Glutamatergic neuron (in vitro differentiated cells): ENCODE data around the gene MIXL1. TPM values are rescaled to one million over a fixed set of nuclear protein-coding genes. Genes with fewer than 3 reads are reported as not detected.
A peak's percentile ranks its signal among the peaks of the same experiment; 100 is the strongest.

Experiments
- DNase-seq: peaks from one replicate; pipeline ENCODE4 v3.0.0; 2022
- H3K27ac Mint-ChIP-seq: one replicate; pipeline ENCODE4 v1.8.0; 2020; ENCODE audit warnings: mild to moderate bottlenecking, mixed read lengths, inconsistent platforms; ENCODE audit not compliant: unreplicated experiment
- H3K27me3 Mint-ChIP-seq: one replicate; pipeline ENCODE4 v1.8.0; 2020; ENCODE audit warnings: mild to moderate bottlenecking, moderate library complexity, mixed read lengths, inconsistent platforms; ENCODE audit not compliant: unreplicated experiment
- H3K36me3 Mint-ChIP-seq: one replicate; pipeline ENCODE4 v1.8.0; 2020; ENCODE audit warnings: mild to moderate bottlenecking, mixed read lengths, inconsistent platforms; ENCODE audit not compliant: unreplicated experiment
- H3K4me1 Mint-ChIP-seq: one replicate; pipeline ENCODE4 v1.8.0; 2020; ENCODE audit warnings: mild to moderate bottlenecking, low read depth, mixed read lengths, inconsistent platforms; ENCODE audit not compliant: unreplicated experiment
- H3K4me3 Mint-ChIP-seq: one replicate; pipeline ENCODE4 v1.8.0; 2020; ENCODE audit warnings: mild to moderate bottlenecking, mixed read lengths, inconsistent platforms; ENCODE audit not compliant: unreplicated experiment
- H3K9me3 Mint-ChIP-seq: one replicate; pipeline ENCODE4 v1.8.0; 2020; ENCODE audit warnings: mild to moderate bottlenecking, moderate library complexity, mixed read lengths, inconsistent platforms; ENCODE audit not compliant: unreplicated experiment
- total RNA-seq: library from RNA; stranded (reverse); fragmentation: NEBNext Ultra II Directional; extraction: Animal tissue kit (Norgen Biotek cat#: 25700); gene quantifications from one replicate; pipeline ENCODE4 v1.2.1, GENCODE V29; 2021; ENCODE audit not compliant: unreplicated experiment
- TF ChIP-seq, protein P1 (sequence below): fragments of 200-600 bp; sonication (generic); IDR thresholded peaks from one replicate; pipeline ENCODE4 v1.5.0; 2021; ENCODE audit not compliant: partially characterized antibody, unreplicated experiment

Gene MIXL1
- total RNA-seq, 1 donor from 2014 or later, result 0.54 TPM

- peaks cover 2% of the 10 kb centered on the region for H3K9me3 Mint-ChIP-seq
- H3K4me3 Mint-ChIP-seq, result peak within 1 kb of the TSS; percentile 98
- H3K27ac Mint-ChIP-seq, result peak within 1 kb of the TSS; percentile 95
- H3K4me1 Mint-ChIP-seq, result peaks cover 24% of the 10 kb centered on the region
- TF ChIP-seq, protein P1, sequence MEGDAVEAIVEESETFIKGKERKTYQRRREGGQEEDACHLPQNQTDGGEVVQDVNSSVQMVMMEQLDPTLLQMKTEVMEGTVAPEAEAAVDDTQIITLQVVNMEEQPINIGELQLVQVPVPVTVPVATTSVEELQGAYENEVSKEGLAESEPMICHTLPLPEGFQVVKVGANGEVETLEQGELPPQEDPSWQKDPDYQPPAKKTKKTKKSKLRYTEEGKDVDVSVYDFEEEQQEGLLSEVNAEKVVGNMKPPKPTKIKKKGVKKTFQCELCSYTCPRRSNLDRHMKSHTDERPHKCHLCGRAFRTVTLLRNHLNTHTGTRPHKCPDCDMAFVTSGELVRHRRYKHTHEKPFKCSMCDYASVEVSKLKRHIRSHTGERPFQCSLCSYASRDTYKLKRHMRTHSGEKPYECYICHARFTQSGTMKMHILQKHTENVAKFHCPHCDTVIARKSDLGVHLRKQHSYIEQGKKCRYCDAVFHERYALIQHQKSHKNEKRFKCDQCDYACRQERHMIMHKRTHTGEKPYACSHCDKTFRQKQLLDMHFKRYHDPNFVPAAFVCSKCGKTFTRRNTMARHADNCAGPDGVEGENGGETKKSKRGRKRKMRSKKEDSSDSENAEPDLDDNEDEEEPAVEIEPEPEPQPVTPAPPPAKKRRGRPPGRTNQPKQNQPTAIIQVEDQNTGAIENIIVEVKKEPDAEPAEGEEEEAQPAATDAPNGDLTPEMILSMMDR, result no peak
- no peaks in the 10 kb centered on the region for H3K36me3 Mint-ChIP-seq
- H3K27me3 Mint-ChIP-seq, result no peaks in the 10 kb centered on the region
- DNase-seq, result peak; percentile 89
Measured at GRCh38 chr1:226186124-226187018, 37.1 kb upstream of the MIXL1 start, which contains the start of gene ACBD3. Gene ACBD3 (minus strand): TSS chr1:226186741. CDS start chr1:226186675, 66 bp downstream.

GRCh38 chr1:226187019-226187322 lies 36.5 kb upstream of the MIXL1 start:
- Mint-ChIP-seq H3K27ac (peak overlapping the region; percentile 36), H3K9me3 (peaks cover 2% of the 10 kb centered on the region), H3K4me1 (peaks cover 23% of the 10 kb centered on the region), H3K36me3 (no peaks in the 10 kb centered on the region), H3K4me3 (peak overlapping the region; percentile 86), H3K27me3 (no peaks in the 10 kb centered on the region)
- no peak for DNase-seq
- TF ChIP-seq, protein P1, result no peak

DNA sequence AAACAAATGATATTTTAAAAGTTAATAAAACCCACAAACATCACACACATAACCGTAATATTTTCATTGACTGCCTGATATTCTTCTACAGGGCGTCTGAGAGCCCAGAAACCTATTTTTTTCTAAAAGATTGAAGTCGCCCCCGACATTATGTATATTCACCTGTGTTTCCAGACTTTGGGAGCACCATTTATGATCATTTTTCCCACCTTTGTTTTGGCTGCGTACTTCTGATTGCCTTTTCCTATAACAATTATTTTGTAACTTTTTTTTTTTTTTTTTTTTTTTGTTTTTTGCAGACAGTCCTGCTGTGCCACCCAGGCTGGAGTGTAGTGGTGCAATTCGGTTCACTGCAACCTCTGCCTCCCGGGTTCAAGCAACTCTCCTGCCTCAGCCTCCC lies 36.1 kb upstream of the MIXL1 start:
- no peak for DNase-seq
- Mint-ChIP-seq H3K4me1 (peaks cover 21% of the 10 kb centered on the region), H3K4me3 (peak overlapping the region; percentile 86), H3K27ac (peak overlapping the region; percentile 36), H3K9me3 (peaks cover 2% of the 10 kb centered on the region), H3K36me3 (no peaks in the 10 kb centered on the region), H3K27me3 (no peaks in the 10 kb centered on the region)
- TF ChIP-seq, protein P1, result no peak

DNA sequence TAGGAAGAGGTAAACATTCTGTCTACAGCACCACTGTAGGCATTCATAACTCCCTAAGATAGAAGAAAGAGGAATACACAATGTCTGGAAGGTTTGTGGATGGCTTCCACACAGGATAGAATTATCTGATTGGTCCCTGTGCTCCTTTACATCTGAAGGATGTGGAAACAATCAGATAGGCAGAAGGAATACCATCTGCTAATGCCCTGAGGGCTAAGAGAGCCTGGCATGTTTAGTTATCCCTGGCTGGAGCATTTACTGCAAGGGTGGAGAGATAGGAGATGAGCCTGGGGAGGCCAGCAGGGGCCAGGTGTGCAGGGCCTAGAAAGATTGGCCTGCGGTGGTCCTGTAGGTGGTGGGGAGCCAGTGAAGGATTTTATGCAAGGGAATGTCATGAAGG lies 28.3 kb upstream of the MIXL1 start:
- Mint-ChIP-seq H3K27ac (peak overlapping the region; percentile 25), H3K4me3 (peak overlapping the region; percentile 2), H3K9me3 (peaks cover 3% of the 10 kb centered on the region), H3K36me3 (no peaks in the 10 kb centered on the region), H3K27me3 (peaks cover 2% of the 10 kb centered on the region), H3K4me1 (peaks cover 7% of the 10 kb centered on the region)
- TF ChIP-seq, protein P1, result no peak
- DNase-seq, result no peak

- Mint-ChIP-seq H3K36me3 (no peaks in the 10 kb centered on the region), H3K27me3 (peaks cover 1% of the 10 kb centered on the region), H3K4me1 (peaks cover 12% of the 10 kb centered on the region), H3K9me3 (peaks cover 3% of the 10 kb centered on the region), H3K4me3 (no peak overlapping the region), H3K27ac (no peak overlapping the region)
- TF ChIP-seq, protein P1, result no peak
- DNase-seq, result no peak
Measured at GRCh38 chr1:226199971-226200370, 23.5 kb upstream of the MIXL1 start.
